PC-9 (cell line): ENCODE measurements around the gene CES5A. TPM values are rescaled to one million over a fixed set of nuclear protein-coding genes. Genes with fewer than 3 reads are reported as not detected.

Experiments
- BruUV-seq: library from RNA; stranded (reverse); fragments of 400-500 nt; replicated peaks from 2 replicates; lab custom pipeline; 2021; lab: Mats Ljungman, UMichigan
- CTCF ChIA-PET: fragments of 300-600 bp; sonication (Branson Sonifier 250); formaldehyde crosslinking; loops from one replicate; lab custom pipeline; 2022; ENCODE audit warnings: antibody characterized with exemption; lab: Charles Lee
- POLR2A ChIA-PET: fragments of 300-600 bp; sonication (Branson Sonifier 250); formaldehyde crosslinking; loops from one replicate; lab custom pipeline; 2022; ENCODE audit warnings: antibody characterized with exemption; ENCODE audit not compliant: unreplicated experiment; lab: Charles Lee
- DNase-seq, 2 experiments: peaks; one replicate each; pipeline versions ENCODE4 v3.0.0 to v3.0.0-alpha.2; 2015 to 2022; ENCODE audit warnings: mixed read lengths in 1 of 2
- H2AFZ ChIP-seq: fragments of 200-600 bp; sonication (generic); 2 replicates; pipeline ENCODE4 v1.8.1; 2017; ENCODE audit warnings: antibody characterized with exemption
- H3F3A ChIP-seq: fragments of 200-600 bp; sonication (generic); 2 replicates; pipeline ENCODE4 v1.8.1; 2017; ENCODE audit warnings: antibody characterized with exemption, mild to moderate bottlenecking, low read depth; ENCODE audit not compliant: insufficient read depth
- H3K27ac ChIP-seq: fragments of 200-600 bp; sonication (generic); 2 replicates; pipeline ENCODE4 v1.6.1; 2016; ENCODE audit warnings: mixed run types
- H3K27me3 ChIP-seq: fragments of 200-600 bp; sonication (generic); 2 replicates; pipeline ENCODE4 v1.6.1; 2016; ENCODE audit warnings: low read depth, mixed run types; ENCODE audit not compliant: insufficient read depth
- H3K36me3 ChIP-seq: fragments of 200-600 bp; sonication (generic); 2 replicates; pipeline ENCODE4 v1.6.1; 2016; ENCODE audit warnings: low read depth, mixed run types
- H3K4me1 ChIP-seq: fragments of 200-600 bp; sonication (generic); replicated peaks from 2 replicates; pipeline ENCODE4 v1.6.1; 2016; ENCODE audit warnings: mixed run types; ENCODE audit not compliant: insufficient read depth
- H3K4me2 ChIP-seq: fragments of 200-600 bp; sonication (generic); 2 replicates; pipeline ENCODE4 v1.6.1; 2017; ENCODE audit warnings: mixed run types
- H3K4me3 ChIP-seq: fragments of 200-600 bp; sonication (generic); 2 replicates; pipeline ENCODE4 v1.6.1; 2016; ENCODE audit warnings: mixed run types
- H3K79me2 ChIP-seq: fragments of 200-600 bp; sonication (generic); 2 replicates; pipeline ENCODE4 v1.6.1; 2017; ENCODE audit warnings: low read depth, mixed run types
- H3K9me2 ChIP-seq: fragments of 200-600 bp; sonication (generic); 2 replicates; pipeline ENCODE4 v1.8.1; 2017; ENCODE audit warnings: mild to moderate bottlenecking; ENCODE audit not compliant: insufficient read depth
- H3K9me3 ChIP-seq: fragments of 200-600 bp; sonication (generic); 2 replicates; pipeline ENCODE4 v1.8.1; 2016; ENCODE audit warnings: low read depth; ENCODE audit not compliant: insufficient read depth
- H4K20me1 ChIP-seq: fragments of 200-600 bp; sonication (generic); 2 replicates; pipeline ENCODE4 v1.8.1; 2017; ENCODE audit not compliant: insufficient read depth
- CTCF ChIP-seq: fragments of 200-600 bp; sonication (generic); conservative IDR thresholded peaks from 2 replicates; pipeline ENCODE4 v1.6.1; 2017; ENCODE audit warnings: mixed run types, antibody characterized with exemption, mild to moderate bottlenecking, moderate library complexity
- EZH2 ChIP-seq: fragments of 200-600 bp; sonication (generic); IDR thresholded peaks from 2 replicates; pipeline ENCODE4 v1.8.0; 2017; ENCODE audit warnings: antibody characterized with exemption, low read depth
- intact Hi-C: fragments of 100-400 bp; cut with micrococcal nuclease; formaldehyde crosslinking; loops from one replicate; pipeline ENCODE4 v1.10.0; 2022; ENCODE audit not compliant: unreplicated experiment
- total RNA-seq: library from RNA; stranded (reverse); gene quantifications from 2 replicates; pipeline ENCODE4 v1.2.3, GENCODE V29; 2021

CES5A gene
- total RNA-seq, 1 experiment from 2014 or later = not detected

- no peaks in the 10 kb centered on the region for H3K9me2 ChIP-seq
- no peak overlapping the region for H2AFZ ChIP-seq
- no peak overlapping the region for H3K4me2 ChIP-seq
- POLR2A ChIA-PET = no interaction called here
- CTCF ChIA-PET = no interaction called here
- no peak overlapping the region for H3K4me3 ChIP-seq
- H3K27ac ChIP-seq = no peak overlapping the region
- H3F3A ChIP-seq = no peaks in the 10 kb centered on the region
- intact Hi-C loops = no loop called here
- H4K20me1 ChIP-seq = no peaks in the 10 kb centered on the region
- no peaks in the 10 kb centered on the region for H3K36me3 ChIP-seq
- H3K27me3 ChIP-seq = peaks cover 39% of the 10 kb centered on the region
- no peak for TF ChIP-seq EZH2
- H3K4me1 ChIP-seq = no peaks in the 10 kb centered on the region
- no peak for DNase-seq
- H3K79me2 ChIP-seq = no peaks in the 10 kb centered on the region
- H3K9me3 ChIP-seq = no peaks in the 10 kb centered on the region; the same call in 1 of the 2 replicates
- no TSS peak for BruUV-seq
Observed at GRCh38 chr16:55909876-55910275, 34.7 kb upstream of the CES5A start.

- Histone ChIP-seq H2AFZ (no peak overlapping the region), H3K4me2 (no peak overlapping the region), H3F3A (no peaks in the 10 kb centered on the region), H4K20me1 (no peaks in the 10 kb centered on the region), H3K9me3 (no peaks in the 10 kb centered on the region; the same call in 1 of the 2 replicates), H3K4me1 (no peaks in the 10 kb centered on the region), H3K79me2 (no peaks in the 10 kb centered on the region), H3K9me2 (no peaks in the 10 kb centered on the region), H3K27me3 (peaks cover 50% of the 10 kb centered on the region), H3K27ac (no peak overlapping the region), H3K4me3 (no peak overlapping the region), H3K36me3 (no peaks in the 10 kb centered on the region)
- CTCF ChIA-PET = no interaction called here
- BruUV-seq = no TSS peak
- TF ChIP-seq CTCF (no peak), EZH2 (no peak)
- POLR2A ChIA-PET = no interaction called here
- no peak for DNase-seq
- intact Hi-C loops = no loop called here
Observed at GRCh38 chr16:55908641-55909040, 33.5 kb upstream of the CES5A start.

- H3K9me2 ChIP-seq = no peaks in the 10 kb centered on the region
- no peaks in the 10 kb centered on the region for H3K4me1 ChIP-seq
- H3K79me2 ChIP-seq = no peaks in the 10 kb centered on the region
- H3K27me3 ChIP-seq = peaks cover 58% of the 10 kb centered on the region
- CTCF ChIA-PET = no interaction called here
- H3K36me3 ChIP-seq = no peaks in the 10 kb centered on the region
- no peak for DNase-seq
- BruUV-seq = no TSS peak
- intact Hi-C loops = no loop called here
- POLR2A ChIA-PET = no interaction called here
- H3K9me3 ChIP-seq = no peaks in the 10 kb centered on the region; the same call in 1 of the 2 replicates
- H3K4me2 ChIP-seq = no peak overlapping the region
- no peaks in the 10 kb centered on the region for H3F3A ChIP-seq
- no peak overlapping the region for H3K4me3 ChIP-seq
- TF ChIP-seq EZH2 (no peak), CTCF (no peak)
- H3K27ac ChIP-seq = no peak overlapping the region
- H4K20me1 ChIP-seq = no peaks in the 10 kb centered on the region
- no peak overlapping the region for H2AFZ ChIP-seq
Observed at GRCh38 chr16:55907661-55908060, 32.5 kb upstream of the CES5A start.

- H3K36me3 ChIP-seq = no peaks in the 10 kb centered on the region
- CTCF ChIA-PET = no interaction called here
- TF ChIP-seq EZH2 = no peak
- no peak for TF ChIP-seq CTCF
- H3K9me3 ChIP-seq = no peaks in the 10 kb centered on the region; the same call in 1 of the 2 replicates
- no peaks in the 10 kb centered on the region for H3K4me1 ChIP-seq
- BruUV-seq = no TSS peak
- H2AFZ ChIP-seq = no peak overlapping the region
- no peak overlapping the region for H3K27ac ChIP-seq
- H3K27me3 ChIP-seq = peaks cover 56% of the 10 kb centered on the region
- no peaks in the 10 kb centered on the region for H4K20me1 ChIP-seq
- no peaks in the 10 kb centered on the region for H3K9me2 ChIP-seq
- no peak for DNase-seq
- H3F3A ChIP-seq = no peaks in the 10 kb centered on the region
- H3K4me2 ChIP-seq = no peak overlapping the region
- H3K79me2 ChIP-seq = no peaks in the 10 kb centered on the region
- intact Hi-C loops = no loop called here
- H3K4me3 ChIP-seq = no peak overlapping the region
- POLR2A ChIA-PET = no interaction called here
Observed at GRCh38 chr16:55906123-55906522, 30.9 kb upstream of the CES5A start.
